Measurements from ENCODE around the gene TMA7B. TPM values are rescaled to one million over a fixed set of nuclear protein-coding genes. Genes with fewer than 3 reads are reported as not detected.
A peak's percentile ranks its signal among the peaks of the same experiment; 100 is the strongest.

The TMA7B gene
- polyA plus RNA-seq (ENCODE audit: insufficient read depth in 1 of 5, insufficient read length in 5 of 5, low replicate concordance in 1 of 5) = under 1 TPM; 0.22 to 0.45 (median 0.37) TPM
- long read RNA-seq, donor 1 = 0 reads
- long read RNA-seq, donor 2 = 0 reads
- long read RNA-seq, donor 3 = 0 reads
- long read RNA-seq, donor 4 = 0 reads
- long read RNA-seq, donor 5 = 0 reads
- long read RNA-seq, donor 6 = 0 reads
- long read RNA-seq, donor 7 = 0 reads
- long read RNA-seq, donor 8 = 0 reads

- DNase-seq = no peak
Measured at GRCh38 chr22:39959640-39960447, at the start of gene TMA7B. Gene TMA7B, plus strand, starts transcription at chr22:39960397. Its CDS starts 3,978 bp downstream, at chr22:39964375.

- DNase-seq = no peak
Measured at GRCh38 chr22:39910876-39911613, 49.2 kb upstream of the TMA7B start.

- DNase-seq = no peak
Measured at GRCh38 chr22:39913321-39913720, 46.9 kb upstream of the TMA7B start.

GRCh38 chr22:39913886-39914285 lies 46.3 kb upstream of the TMA7B start:
- no peak for DNase-seq

- DNase-seq = no peak
Measured at GRCh38 chr22:39914584-39914983, 45.6 kb upstream of the TMA7B start.

- no peak for DNase-seq
Measured at GRCh38 chr22:39915295-39915726, 44.9 kb upstream of the TMA7B start.

GRCh38 chr22:39916496-39916895 lies 43.7 kb upstream of the TMA7B start:
- DNase-seq = no peak

GRCh38 chr22:39917197-39917643 lies 43.0 kb upstream of the TMA7B start:
- peak; percentile 42 to 43 for DNase-seq

- DNase-seq = peak; percentile 74 to 78
Measured at GRCh38 chr22:39917776-39918495, 42.3 kb upstream of the TMA7B start.

- no peak for DNase-seq
Measured at GRCh38 chr22:39920134-39920743, 40.0 kb upstream of the TMA7B start.

- no peak for DNase-seq
Measured at GRCh38 chr22:39923696-39924095, 36.5 kb upstream of the TMA7B start.

GRCh38 chr22:39924286-39924685 lies 35.9 kb upstream of the TMA7B start:
- no peak for DNase-seq

- no peak for DNase-seq
Measured at GRCh38 chr22:39925273-39925672, 34.9 kb upstream of the TMA7B start.

- DNase-seq = no peak
Measured at GRCh38 chr22:39925909-39926679, 34.1 kb upstream of the TMA7B start.

- no peak for DNase-seq
Measured at GRCh38 chr22:39926753-39927152, 33.4 kb upstream of the TMA7B start.

- no peak for DNase-seq
Measured at GRCh38 chr22:39927544-39927943, 32.7 kb upstream of the TMA7B start.

GRCh38 chr22:39928536-39929520 lies 31.4 kb upstream of the TMA7B start:
- DNase-seq = no peak

GRCh38 chr22:39931251-39931650 lies 28.9 kb upstream of the TMA7B start:
- no peak for DNase-seq

- no peak for DNase-seq
Measured at GRCh38 chr22:39932166-39932565, 28.0 kb upstream of the TMA7B start.
